HG03342 (cell line): ENCODE measurements around the gene DCLK2.

Source experiments
- ATAC-seq: cut with Tn5 transposase; IDR thresholded peaks from one replicate; pipeline ENCODE4 v1.9.1; 2021; ENCODE audit warnings: mild to moderate bottlenecking, moderate library complexity; ENCODE audit not compliant: unreplicated experiment

The DCLK2 gene

GRCh38 chr4:150255610-150256224 lies 177.5 kb downstream of the DCLK2 start:
- no peak for ATAC-seq

- no peak for ATAC-seq
These were observed 178.0 kb downstream of the DCLK2 start for GRCh38 chr4:150256225-150256620.

- no peak for ATAC-seq
These were observed 178.8 kb downstream of the DCLK2 start for GRCh38 chr4:150256841-150257730.

GRCh38 chr4:150258569-150258968 lies 180.3 kb downstream of the DCLK2 start:
- no peak for ATAC-seq

GRCh38 chr4:150259861-150260567 lies 181.8 kb downstream of the DCLK2 start:
- ATAC-seq: no peak

- no peak for ATAC-seq
These were observed 183.3 kb downstream of the DCLK2 start for GRCh38 chr4:150261571-150261970.

- no peak for ATAC-seq
These were observed 184.4 kb downstream of the DCLK2 start for GRCh38 chr4:150262611-150263010.

- no peak for ATAC-seq
These were observed 186.4 kb downstream of the DCLK2 start for GRCh38 chr4:150264595-150265161.

- no peak for ATAC-seq
These were observed 187.6 kb downstream of the DCLK2 start for GRCh38 chr4:150265806-150266205.

GRCh38 chr4:150268444-150268843 lies 190.2 kb downstream of the DCLK2 start:
- ATAC-seq: no peak

GRCh38 chr4:150278206-150278605 lies 200.0 kb downstream of the DCLK2 start:
- ATAC-seq: no peak

- no peak for ATAC-seq
These were observed 202.0 kb downstream of the DCLK2 start for GRCh38 chr4:150280081-150280895.

GRCh38 chr4:150280975-150281374 lies 202.7 kb downstream of the DCLK2 start:
- no peak for ATAC-seq

GRCh38 chr4:150283689-150284088 lies 205.4 kb downstream of the DCLK2 start:
- no peak for ATAC-seq

- no peak for ATAC-seq
These were observed 208.4 kb downstream of the DCLK2 start for GRCh38 chr4:150286656-150287055.

- ATAC-seq: no peak
These were observed 211.0 kb downstream of the DCLK2 start for GRCh38 chr4:150289198-150289597.

- no peak for ATAC-seq
These were observed 211.6 kb downstream of the DCLK2 start for GRCh38 chr4:150289881-150290280.

GRCh38 chr4:150297861-150298474 lies 219.7 kb downstream of the DCLK2 start:
- ATAC-seq: no peak

- no peak for ATAC-seq
These were observed 221.6 kb downstream of the DCLK2 start for GRCh38 chr4:150299816-150300215.

GRCh38 chr4:150302553-150302952 lies 224.3 kb downstream of the DCLK2 start:
- no peak for ATAC-seq
